Neural crest cell (in vitro differentiated cells): ENCODE measurements around the gene NDRG3. TPM values are rescaled to one million over a fixed set of nuclear protein-coding genes. Genes with fewer than 3 reads are reported as not detected.

Source experiments
- DNase-seq: peaks from one replicate; pipeline ENCODE4 v3.0.0; 2021; ENCODE audit warnings: low read depth, mixed read lengths, low spot score
- H3K27ac Mint-ChIP-seq: one replicate; pipeline ENCODE4 v1.8.0; 2021; ENCODE audit warnings: mild to moderate bottlenecking, mixed read lengths; ENCODE audit not compliant: unreplicated experiment
- H3K27me3 Mint-ChIP-seq: 2 replicates; pipeline ENCODE4 v1.8.0; 2021; ENCODE audit warnings: low read depth, mild to moderate bottlenecking, mixed read lengths
- H3K36me3 Mint-ChIP-seq: 2 replicates; pipeline ENCODE4 v1.8.0; 2021; ENCODE audit warnings: low read depth, mild to moderate bottlenecking, mixed read lengths
- H3K4me1 Mint-ChIP-seq: 2 replicates; pipeline ENCODE4 v1.8.0; 2021; ENCODE audit warnings: mixed read lengths
- H3K4me3 Mint-ChIP-seq: one replicate; pipeline ENCODE4 v1.8.0; 2021; ENCODE audit warnings: mild to moderate bottlenecking, mixed read lengths
- H3K9me3 Mint-ChIP-seq: 2 replicates; pipeline ENCODE4 v1.8.0; 2021; ENCODE audit warnings: mixed read lengths
- total RNA-seq: library from RNA; stranded (reverse); gene quantifications from 2 replicates; pipeline ENCODE4 v1.2.1, GENCODE V29; 2021
- TF ChIP-seq, protein P1 (sequence below): fragments of 200-600 bp; sonication (generic); conservative IDR thresholded peaks from 2 replicates; pipeline ENCODE4 v1.5.0; 2021; ENCODE audit warnings: antibody characterized with exemption, mild to moderate bottlenecking

NDRG3 gene
- total RNA-seq, 1 donor from 2014 or later = 34.9 TPM

DNA sequence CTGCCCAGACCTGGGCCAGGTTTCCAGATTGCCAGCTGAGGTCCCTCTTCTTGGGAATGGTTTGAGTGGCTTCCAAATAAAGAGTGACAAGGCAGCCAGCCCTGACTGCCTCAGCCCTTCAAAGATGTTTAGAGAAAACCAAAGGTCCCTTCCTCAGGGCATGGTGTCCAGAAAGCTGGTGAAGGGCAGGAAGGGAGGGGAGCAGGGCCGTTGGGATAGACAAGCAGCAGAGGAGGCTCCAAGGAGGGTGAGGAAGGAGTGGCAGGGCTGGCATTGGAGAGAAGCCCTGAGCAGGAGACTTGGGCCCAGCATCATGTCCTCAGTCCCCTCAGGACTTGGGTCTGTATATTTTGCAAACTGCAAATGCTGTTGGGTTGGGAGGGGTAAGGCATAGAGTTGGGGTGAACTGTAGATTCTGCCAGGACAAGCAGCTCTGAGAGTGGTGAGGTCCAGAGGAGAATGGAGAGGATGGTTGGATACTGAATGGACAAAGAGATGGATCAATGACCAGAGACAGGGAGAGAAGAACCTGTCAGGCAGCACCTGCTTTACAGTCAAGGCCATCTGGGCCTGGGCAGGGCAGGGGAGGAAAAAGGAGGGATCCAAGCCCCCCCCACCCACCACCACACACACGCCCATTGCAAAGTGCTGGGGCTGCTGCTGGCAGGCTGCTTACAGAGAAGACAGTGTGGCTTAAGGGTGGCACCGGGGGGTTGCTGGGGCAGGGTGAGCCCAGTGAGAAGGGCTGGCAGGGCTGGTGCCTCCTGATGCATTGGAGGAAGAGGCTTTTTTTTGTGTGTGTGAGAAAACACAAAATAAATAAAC lies 33.2 kb upstream of the NDRG3 start:
- Mint-ChIP-seq H3K27ac (peak overlapping the region; percentile 19), H3K36me3 (peaks cover 9% of the 10 kb centered on the region), H3K27me3 (no peaks in the 10 kb centered on the region), H3K4me1 (peaks cover 13% of the 10 kb centered on the region), H3K4me3 (no peak overlapping the region), H3K9me3 (no peaks in the 10 kb centered on the region)
- TF ChIP-seq, protein P1, sequence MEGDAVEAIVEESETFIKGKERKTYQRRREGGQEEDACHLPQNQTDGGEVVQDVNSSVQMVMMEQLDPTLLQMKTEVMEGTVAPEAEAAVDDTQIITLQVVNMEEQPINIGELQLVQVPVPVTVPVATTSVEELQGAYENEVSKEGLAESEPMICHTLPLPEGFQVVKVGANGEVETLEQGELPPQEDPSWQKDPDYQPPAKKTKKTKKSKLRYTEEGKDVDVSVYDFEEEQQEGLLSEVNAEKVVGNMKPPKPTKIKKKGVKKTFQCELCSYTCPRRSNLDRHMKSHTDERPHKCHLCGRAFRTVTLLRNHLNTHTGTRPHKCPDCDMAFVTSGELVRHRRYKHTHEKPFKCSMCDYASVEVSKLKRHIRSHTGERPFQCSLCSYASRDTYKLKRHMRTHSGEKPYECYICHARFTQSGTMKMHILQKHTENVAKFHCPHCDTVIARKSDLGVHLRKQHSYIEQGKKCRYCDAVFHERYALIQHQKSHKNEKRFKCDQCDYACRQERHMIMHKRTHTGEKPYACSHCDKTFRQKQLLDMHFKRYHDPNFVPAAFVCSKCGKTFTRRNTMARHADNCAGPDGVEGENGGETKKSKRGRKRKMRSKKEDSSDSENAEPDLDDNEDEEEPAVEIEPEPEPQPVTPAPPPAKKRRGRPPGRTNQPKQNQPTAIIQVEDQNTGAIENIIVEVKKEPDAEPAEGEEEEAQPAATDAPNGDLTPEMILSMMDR = no peak
- no peak for DNase-seq

DNA sequence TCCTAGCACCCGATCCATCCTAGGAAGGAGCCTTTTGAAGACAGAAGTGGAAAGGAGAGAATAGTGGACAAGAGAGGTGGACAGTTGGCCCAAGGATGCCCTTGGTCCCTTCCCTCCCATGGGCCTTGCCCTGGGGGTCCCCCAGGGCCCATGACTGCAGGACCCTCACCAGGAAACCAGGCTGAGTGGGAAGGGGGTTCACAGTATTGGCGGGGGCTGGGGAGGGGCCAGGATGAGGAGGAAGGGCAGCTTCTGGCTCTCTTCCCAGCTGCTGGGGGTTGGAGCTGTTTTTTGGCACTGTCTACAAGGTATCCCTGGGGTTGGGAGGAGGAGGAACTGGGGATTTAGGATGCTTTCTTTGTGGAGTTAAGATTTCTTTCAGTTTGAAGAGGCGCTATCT lies 31.7 kb upstream of the NDRG3 start:
- peaks cover 25% of the 10 kb centered on the region for H3K4me1 Mint-ChIP-seq
- H3K9me3 Mint-ChIP-seq = no peaks in the 10 kb centered on the region
- H3K27ac Mint-ChIP-seq = peak overlapping the region; percentile 79
- DNase-seq = no peak
- no peak overlapping the region for H3K4me3 Mint-ChIP-seq
- peaks cover under 1% of the 10 kb centered on the region for H3K36me3 Mint-ChIP-seq
- H3K27me3 Mint-ChIP-seq = peaks cover 3% of the 10 kb centered on the region
- TF ChIP-seq, protein P1 = no peak

DNA sequence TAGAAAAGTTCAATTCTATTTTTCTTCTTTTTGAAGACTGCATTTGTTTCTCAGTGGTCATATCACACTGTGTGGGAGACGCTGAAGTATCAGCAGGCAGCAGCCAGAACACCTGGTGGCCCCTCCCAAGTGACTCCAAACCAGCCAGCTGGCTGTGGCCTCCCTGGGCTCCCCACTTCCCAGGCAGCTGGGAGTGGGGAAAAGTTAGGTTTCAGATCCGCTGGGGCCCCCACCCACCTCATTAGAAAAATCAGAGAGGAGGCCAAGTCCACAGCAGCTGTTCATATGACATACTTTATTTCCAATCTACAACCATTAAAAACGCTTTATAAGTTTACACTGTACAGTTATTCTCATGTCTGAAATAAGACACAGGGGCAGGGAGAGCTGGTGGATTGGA lies 31.3 kb upstream of the NDRG3 start:
- TF ChIP-seq, protein P1 = no peak
- DNase-seq = no peak
- Mint-ChIP-seq H3K4me1 (peaks cover 28% of the 10 kb centered on the region), H3K27ac (peak overlapping the region; percentile 79), H3K27me3 (peaks cover 3% of the 10 kb centered on the region), H3K36me3 (no peaks in the 10 kb centered on the region), H3K4me3 (no peak overlapping the region), H3K9me3 (no peaks in the 10 kb centered on the region)

DNA sequence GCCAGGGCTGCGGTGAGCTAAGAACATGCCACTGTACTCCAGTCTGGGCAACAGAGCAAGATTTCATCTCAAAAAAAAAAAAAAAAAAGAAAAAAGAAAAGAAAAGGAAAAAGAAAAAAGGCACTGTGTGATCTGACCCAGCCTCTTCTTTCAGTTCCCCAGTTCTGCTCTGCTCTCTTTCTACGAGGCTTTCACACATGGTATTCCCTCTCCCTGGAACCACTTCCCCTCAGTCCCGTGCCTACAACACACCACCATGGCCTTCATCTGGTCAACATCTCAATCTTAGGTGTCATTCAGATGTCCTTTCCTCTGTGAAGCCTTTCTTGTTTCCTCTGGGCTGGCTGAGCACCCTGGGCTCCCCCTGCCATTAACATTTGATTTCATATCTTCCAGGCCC lies 29.9 kb upstream of the NDRG3 start:
- Mint-ChIP-seq H3K36me3 (no peaks in the 10 kb centered on the region), H3K4me3 (peak overlapping the region; percentile 85)

DNA sequence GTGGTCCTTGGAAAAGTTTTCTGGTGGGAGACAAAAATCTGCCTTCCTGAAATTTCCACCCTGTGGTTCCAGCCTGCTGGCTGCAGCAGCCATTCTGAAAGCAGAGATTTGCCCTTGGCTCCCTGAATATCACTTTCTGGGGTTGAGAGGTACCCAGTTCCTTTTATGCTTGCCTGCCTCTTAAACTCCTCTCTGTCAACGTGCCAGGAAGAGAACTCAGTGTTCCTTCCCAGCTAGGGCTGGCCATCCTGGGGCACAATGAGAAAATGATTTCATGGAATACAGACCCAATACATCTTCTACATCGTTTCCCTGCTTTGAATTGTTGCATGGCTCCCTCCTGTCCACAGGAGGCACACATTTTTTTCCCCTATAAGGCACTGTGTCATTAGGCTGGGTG lies 29.3 kb upstream of the NDRG3 start:
- Mint-ChIP-seq H3K4me1 (peaks cover 36% of the 10 kb centered on the region), H3K27me3 (peaks cover 3% of the 10 kb centered on the region), H3K36me3 (no peaks in the 10 kb centered on the region), H3K27ac (no peak overlapping the region), H3K9me3 (no peaks in the 10 kb centered on the region), H3K4me3 (peak overlapping the region; percentile 89)
- DNase-seq = no peak
- TF ChIP-seq, protein P1 = no peak

More for the DNA sequence above, 29.9 kb upstream of the NDRG3 start:
- no peaks in the 10 kb centered on the region for H3K9me3 Mint-ChIP-seq
- H3K4me1 Mint-ChIP-seq = peaks cover 32% of the 10 kb centered on the region
- TF ChIP-seq, protein P1 = no peak
- H3K27me3 Mint-ChIP-seq = peaks cover 3% of the 10 kb centered on the region
- H3K27ac Mint-ChIP-seq = no peak overlapping the region
- DNase-seq = no peak
